ENCODE data around the gene INPP5B. TPM values are rescaled to one million over a fixed set of nuclear protein-coding genes. Genes with fewer than 3 reads are reported as not detected.
A peak's percentile ranks its signal among the peaks of the same experiment; 100 is the strongest.

INPP5B gene
- total and polyA plus RNA-seq, 2 of the 13 experiments (the other 11 are each of a cell fraction or from before 2014, with no cell fraction given) = 9.0 to 9.8 TPM

DNA sequence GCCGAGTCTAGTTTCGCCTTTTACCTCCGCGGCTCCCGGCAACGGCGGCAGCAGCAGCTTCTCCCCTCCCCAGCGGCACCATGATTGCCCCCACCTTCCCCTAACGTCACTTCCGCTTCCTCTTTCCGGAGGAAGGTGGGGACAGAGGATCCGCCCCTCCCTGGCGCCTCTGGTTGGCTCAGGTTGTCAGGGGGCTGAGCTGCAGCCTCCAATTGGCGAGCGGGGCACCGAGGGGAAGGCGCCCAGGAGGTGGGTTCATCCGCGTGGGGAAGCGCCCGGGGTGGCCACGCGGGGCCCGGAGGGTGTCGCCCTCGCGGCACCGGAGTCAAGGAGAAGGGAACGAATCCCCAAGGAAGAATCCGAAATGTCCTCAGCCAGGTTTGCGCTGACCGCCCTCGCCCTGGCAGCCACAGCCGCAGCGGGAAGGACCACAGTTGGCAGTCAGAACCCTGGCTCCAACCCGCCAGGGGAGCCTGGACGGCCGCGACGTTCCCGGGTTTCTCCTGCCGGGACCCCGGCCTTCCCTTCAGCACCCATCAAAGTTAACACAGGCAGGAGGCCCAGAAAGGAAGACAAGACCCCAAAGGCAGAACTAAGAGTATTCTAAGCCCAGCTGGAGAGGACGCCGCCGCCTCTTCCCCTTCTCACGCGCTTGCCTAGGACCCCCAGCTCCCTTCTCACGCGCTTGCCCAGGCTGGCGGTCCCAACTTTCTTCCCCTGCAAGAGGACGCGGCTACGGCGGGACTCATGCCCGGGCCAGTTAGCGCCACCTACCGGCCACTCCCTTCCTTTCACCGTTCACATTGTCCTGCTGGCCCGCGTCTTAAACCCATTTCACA is 87.1 kb downstream of the INPP5B start, which contains the start of gene MTF1 (continued):
- TF ChIP-seq ZNF550 (CRISPR knock-in tag; IDR thresholded peaks at IDR 0.05; ENCODE audit: borderline replicate concordance) (no peak), POLR2G (IDR thresholded peaks at IDR 0.05; ENCODE audit: low read depth, low read length) (peak; percentile 97), ELF4 (CRISPR knock-in tag; IDR thresholded peaks at IDR 0.05; ENCODE audit: borderline replicate concordance) (no peak), RFX5 (IDR thresholded peaks at IDR 0.05; ENCODE audit: low read depth, low read length) (no peak; the same call in 1 of the 2 replicates), SNAI1 (CRISPR knock-in tag; IDR thresholded peaks at IDR 0.05; ENCODE audit: borderline replicate concordance) (no peak), ZNF260 (CRISPR knock-in tag; IDR thresholded peaks at IDR 0.05; ENCODE audit: borderline replicate concordance, low read depth) (no peak), TEAD2 (CRISPR knock-in tag; IDR thresholded peaks at IDR 0.05) (no peak), ZNF510 (CRISPR knock-in tag; IDR thresholded peaks at IDR 0.05; ENCODE audit: low read depth) (0 out of 2 replicates have a peak, but pooled peaks have one; percentile 85), ZNF333 (CRISPR knock-in tag; IDR thresholded peaks at IDR 0.05; ENCODE audit: borderline replicate concordance) (peak; percentile 30; the same call in 1 of the 2 replicates), ZNF33A (CRISPR knock-in tag; IDR thresholded peaks at IDR 0.05; ENCODE audit: borderline replicate concordance) (no peak), STAT5B (CRISPR knock-in tag; IDR thresholded peaks at IDR 0.05) (no peak), SP4 (CRISPR knock-in tag; IDR thresholded peaks at IDR 0.05) (peak; percentile 81), ZSCAN20 (CRISPR knock-in tag; IDR thresholded peaks at IDR 0.05; ENCODE audit: borderline replicate concordance) (no peak), IRX3 (CRISPR knock-in tag; IDR thresholded peaks at IDR 0.05; ENCODE audit: borderline replicate concordance, low read depth) (no peak), HMGA1 (CRISPR knock-in tag; conservative IDR thresholded peaks at IDR 0.05) (no peak), DNMT1 (CRISPR knock-in tag; IDR thresholded peaks at IDR 0.05) (no peak), ZMAT3 (CRISPR knock-in tag; conservative IDR thresholded peaks at IDR 0.05) (peak; percentile 81)
- TF ChIP-seq, protein P1, sequence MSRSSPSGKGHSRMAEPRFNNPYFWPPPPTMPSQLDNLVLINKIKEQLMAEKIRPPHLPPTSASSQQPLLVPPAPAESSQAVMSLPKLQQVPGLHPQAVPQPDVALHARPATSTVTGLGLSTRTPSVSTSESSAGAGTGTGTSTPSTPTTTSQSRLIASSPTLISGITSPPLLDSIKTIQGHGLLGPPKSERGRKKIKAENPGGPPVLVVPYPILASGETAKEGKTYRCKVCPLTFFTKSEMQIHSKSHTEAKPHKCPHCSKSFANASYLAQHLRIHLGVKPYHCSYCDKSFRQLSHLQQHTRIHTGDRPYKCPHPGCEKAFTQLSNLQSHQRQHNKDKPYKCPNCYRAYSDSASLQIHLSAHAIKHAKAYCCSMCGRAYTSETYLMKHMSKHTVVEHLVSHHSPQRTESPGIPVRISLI (CRISPR knock-in tag; IDR thresholded peaks at IDR 0.05; ENCODE audit: borderline replicate concordance) = 0 out of 2 replicates have a peak, but pooled peaks have one; percentile 23
- TF ChIP-seq, protein P2, sequence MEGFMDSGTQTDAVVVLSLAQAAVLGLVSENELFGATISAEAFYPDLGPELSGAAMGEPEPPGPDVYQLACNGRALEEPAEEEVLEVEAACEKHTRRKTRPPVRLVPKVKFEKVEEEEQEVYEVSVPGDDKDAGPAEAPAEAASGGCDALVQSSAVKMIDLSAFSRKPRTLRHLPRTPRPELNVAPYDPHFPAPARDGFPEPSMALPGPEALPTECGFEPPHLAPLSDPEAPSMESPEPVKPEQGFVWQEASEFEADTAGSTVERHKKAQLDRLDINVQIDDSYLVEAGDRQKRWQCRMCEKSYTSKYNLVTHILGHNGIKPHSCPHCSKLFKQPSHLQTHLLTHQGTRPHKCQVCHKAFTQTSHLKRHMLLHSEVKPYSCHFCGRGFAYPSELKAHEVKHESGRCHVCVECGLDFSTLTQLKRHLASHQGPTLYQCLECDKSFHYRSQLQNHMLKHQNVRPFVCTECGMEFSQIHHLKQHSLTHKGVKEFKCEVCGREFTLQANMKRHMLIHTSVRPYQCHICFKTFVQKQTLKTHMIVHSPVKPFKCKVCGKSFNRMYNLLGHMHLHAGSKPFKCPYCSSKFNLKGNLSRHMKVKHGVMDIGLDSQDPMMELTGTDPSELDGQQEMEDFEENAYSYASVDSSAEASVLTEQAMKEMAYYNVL (CRISPR knock-in tag; IDR thresholded peaks at IDR 0.05; ENCODE audit: borderline replicate concordance) = peak; percentile 62; the same call in 1 of the 2 replicates
- TF ChIP-seq, protein P3, sequence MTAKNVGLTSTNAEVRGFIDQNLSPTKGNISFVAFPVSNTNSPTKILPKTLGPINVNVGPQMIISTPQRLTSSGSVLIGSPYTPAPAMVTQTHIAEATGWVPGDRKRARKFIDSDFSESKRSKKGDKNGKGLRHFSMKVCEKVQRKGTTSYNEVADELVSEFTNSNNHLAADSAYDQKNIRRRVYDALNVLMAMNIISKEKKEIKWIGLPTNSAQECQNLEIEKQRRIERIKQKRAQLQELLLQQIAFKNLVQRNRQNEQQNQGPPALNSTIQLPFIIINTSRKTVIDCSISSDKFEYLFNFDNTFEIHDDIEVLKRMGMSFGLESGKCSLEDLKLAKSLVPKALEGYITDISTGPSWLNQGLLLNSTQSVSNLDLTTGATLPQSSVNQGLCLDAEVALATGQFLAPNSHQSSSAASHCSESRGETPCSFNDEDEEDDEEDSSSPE (CRISPR knock-in tag; IDR thresholded peaks at IDR 0.05) = peak; percentile 73
- TF ChIP-seq, protein P4, sequence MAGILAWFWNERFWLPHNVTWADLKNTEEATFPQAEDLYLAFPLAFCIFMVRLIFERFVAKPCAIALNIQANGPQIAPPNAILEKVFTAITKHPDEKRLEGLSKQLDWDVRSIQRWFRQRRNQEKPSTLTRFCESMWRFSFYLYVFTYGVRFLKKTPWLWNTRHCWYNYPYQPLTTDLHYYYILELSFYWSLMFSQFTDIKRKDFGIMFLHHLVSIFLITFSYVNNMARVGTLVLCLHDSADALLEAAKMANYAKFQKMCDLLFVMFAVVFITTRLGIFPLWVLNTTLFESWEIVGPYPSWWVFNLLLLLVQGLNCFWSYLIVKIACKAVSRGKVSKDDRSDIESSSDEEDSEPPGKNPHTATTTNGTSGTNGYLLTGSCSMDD (CRISPR knock-in tag; IDR thresholded peaks at IDR 0.05) = no peak
- TF ChIP-seq, protein P5, sequence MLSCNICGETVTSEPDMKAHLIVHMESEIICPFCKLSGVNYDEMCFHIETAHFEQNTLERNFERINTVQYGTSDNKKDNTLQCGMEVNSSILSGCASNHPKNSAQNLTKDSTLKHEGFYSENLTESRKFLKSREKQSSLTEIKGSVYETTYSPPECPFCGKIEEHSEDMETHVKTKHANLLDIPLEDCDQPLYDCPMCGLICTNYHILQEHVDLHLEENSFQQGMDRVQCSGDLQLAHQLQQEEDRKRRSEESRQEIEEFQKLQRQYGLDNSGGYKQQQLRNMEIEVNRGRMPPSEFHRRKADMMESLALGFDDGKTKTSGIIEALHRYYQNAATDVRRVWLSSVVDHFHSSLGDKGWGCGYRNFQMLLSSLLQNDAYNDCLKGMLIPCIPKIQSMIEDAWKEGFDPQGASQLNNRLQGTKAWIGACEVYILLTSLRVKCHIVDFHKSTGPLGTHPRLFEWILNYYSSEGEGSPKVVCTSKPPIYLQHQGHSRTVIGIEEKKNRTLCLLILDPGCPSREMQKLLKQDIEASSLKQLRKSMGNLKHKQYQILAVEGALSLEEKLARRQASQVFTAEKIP (CRISPR knock-in tag; IDR thresholded peaks at IDR 0.05; ENCODE audit: borderline replicate concordance) = no peak
